PC-3 (cell line): Measurements from ENCODE around the gene TUFT1. TPM values are rescaled to one million over a fixed set of nuclear protein-coding genes. Genes with fewer than 3 reads are reported as not detected.

Experiments
- ATAC-seq: fragments of 200-7000 bp; cut with Tn5 transposase; 2 replicates; pipeline ENCODE4 v1.9.1; 2020; ENCODE audit warnings: mild to moderate bottlenecking, moderate library complexity
- BruUV-seq: library from RNA; stranded (reverse); fragments of 400-500 nt; replicated peaks from 2 replicates; lab custom pipeline; 2021; lab: Mats Ljungman, UMichigan
- CTCF ChIA-PET: fragments of 300-600 bp; sonication (Branson Sonifier 250); formaldehyde crosslinking; loops from one replicate; lab custom pipeline; 2022; ENCODE audit warnings: antibody characterized with exemption; lab: Charles Lee
- POLR2A ChIA-PET: fragments of 300-600 bp; sonication (Branson Sonifier 250); formaldehyde crosslinking; loops from one replicate; lab custom pipeline; 2022; ENCODE audit warnings: antibody characterized with exemption; ENCODE audit not compliant: unreplicated experiment; lab: Charles Lee
- DNase-seq: peaks from one replicate; pipeline ENCODE4 v3.0.0-alpha.2; 2015
- H2AFZ ChIP-seq: fragments of 300-600 bp; sonication (generic); 2 replicates; pipeline ENCODE4 v1.6.0; 2016; ENCODE audit warnings: antibody characterized with exemption, low read length
- H3F3A ChIP-seq: fragments of 300-600 bp; sonication (generic); one replicate; pipeline ENCODE4 v1.6.0; 2017; ENCODE audit warnings: antibody characterized with exemption, low read length, control low read depth, mild to moderate bottlenecking; ENCODE audit not compliant: unreplicated experiment
- H3K27ac ChIP-seq: fragments of 300-600 bp; sonication (generic); 2 replicates; pipeline ENCODE4 v1.5.1; 2016; ENCODE audit warnings: mild to moderate bottlenecking, low read length
- H3K27me3 ChIP-seq: fragments of 300-600 bp; sonication (generic); 2 replicates; pipeline ENCODE4 v1.6.1; 2016; ENCODE audit warnings: low read length, mixed read lengths
- H3K36me3 ChIP-seq: fragments of 300-600 bp; sonication (generic); 2 replicates; pipeline ENCODE4 v1.6.1; 2016; ENCODE audit warnings: low read depth, mixed run types, low read length, mixed read lengths
- H3K4me1 ChIP-seq: fragments of 300-600 bp; sonication (generic); 2 replicates; pipeline ENCODE4 v1.5.1; 2016; ENCODE audit warnings: low read length; ENCODE audit not compliant: insufficient read depth
- H3K4me2 ChIP-seq: fragments of 300-600 bp; sonication (generic); 2 replicates; pipeline ENCODE4 v1.6.0; 2016; ENCODE audit warnings: low read length
- H3K4me3 ChIP-seq: fragments of 300-600 bp; sonication (generic); 2 replicates; pipeline ENCODE4 v1.5.1; 2016; ENCODE audit warnings: mild to moderate bottlenecking, low read length, mixed read lengths
- H3K79me2 ChIP-seq: fragments of 300-600 bp; sonication (generic); 2 replicates; pipeline ENCODE4 v1.6.1; 2017; ENCODE audit warnings: low read length, mixed read lengths
- H3K9ac ChIP-seq: fragments of 300-600 bp; sonication (generic); 2 replicates; pipeline ENCODE4 v1.6.0; 2016; ENCODE audit warnings: mild to moderate bottlenecking, low read length
- H3K9me2 ChIP-seq: fragments of 300-600 bp; sonication (generic); replicated peaks from 2 replicates; pipeline ENCODE4 v1.6.1; 2016; ENCODE audit warnings: mixed run types, low read length, mixed read lengths
- H3K9me3 ChIP-seq: fragments of 300-600 bp; sonication (generic); 2 replicates; pipeline ENCODE4 v1.6.1; 2016; ENCODE audit warnings: low read length, mixed read lengths
- H4K20me1 ChIP-seq: fragments of 300-600 bp; sonication (generic); 2 replicates; pipeline ENCODE4 v1.6.1; 2016; ENCODE audit warnings: low read length, mixed read lengths
- EZH2 ChIP-seq: fragments of 300-600 bp; sonication (generic); IDR thresholded peaks from one replicate; pipeline ENCODE4 v1.6.1; 2017; ENCODE audit warnings: antibody characterized with exemption, mild to moderate bottlenecking, low read length; ENCODE audit not compliant: unreplicated experiment
- EZH2phosphoT487 ChIP-seq: fragments of 300-600 bp; sonication (generic); IDR thresholded peaks from 2 replicates; pipeline ENCODE4 v1.6.1; 2018; ENCODE audit warnings: mild to moderate bottlenecking, antibody characterized with exemption, low read length, borderline replicate concordance
- intact Hi-C: fragments of 100-400 bp; cut with micrococcal nuclease; formaldehyde crosslinking; loops from 2 replicates; pipeline ENCODE4 v1.9.0; 2023
- total RNA-seq: library from RNA; depleted of rRNA; stranded (reverse); fragments of >200 nt; gene quantifications from 2 replicates; pipeline ENCODE4 v1.2.3, GENCODE V29; 2014
- TF ChIP-seq, protein P1 (sequence below): fragments of 300-600 bp; sonication (generic); conservative IDR thresholded peaks from 2 replicates; pipeline ENCODE4 v1.5.1; 2017; ENCODE audit warnings: antibody characterized with exemption, low read depth, mild to moderate bottlenecking, low read length

Gene TUFT1
- total RNA-seq, 1 experiment from 2014 or later, result 33.9 TPM

DNA sequence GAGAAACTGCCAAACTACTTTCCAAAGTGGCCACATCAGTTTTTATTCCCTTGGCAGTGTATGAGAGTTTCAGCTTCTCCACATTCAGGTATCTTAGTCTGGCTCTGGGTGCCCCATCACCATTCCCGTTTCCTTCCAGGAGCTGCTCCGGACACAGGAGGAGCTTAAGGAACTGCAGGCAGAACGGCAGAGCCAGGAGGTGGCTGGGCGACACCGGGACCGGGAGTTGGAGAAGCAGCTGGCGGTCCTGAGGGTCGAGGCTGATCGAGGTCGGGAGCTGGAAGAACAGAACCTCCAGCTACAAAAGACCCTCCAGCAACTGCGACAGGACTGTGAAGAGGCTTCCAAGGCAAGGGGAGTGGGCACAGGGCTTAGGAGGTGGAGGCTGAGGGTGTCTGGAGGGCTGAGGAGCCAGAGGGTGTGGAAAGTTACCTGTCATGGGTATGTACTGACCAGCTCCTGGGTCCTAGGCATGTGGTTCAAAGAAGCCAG, 10.9 kb upstream of the TUFT1 start:
- no peaks in the 10 kb centered on the region for H4K20me1 ChIP-seq
- no TSS peak for BruUV-seq
- H2AFZ ChIP-seq, result no peak overlapping the region
- H3K9me3 ChIP-seq, result no peaks in the 10 kb centered on the region
- POLR2A ChIA-PET, result no interaction called here
- CTCF ChIA-PET, result no interaction called here
- H3F3A ChIP-seq, result no peaks in the 10 kb centered on the region
- H3K27ac ChIP-seq, result no peak overlapping the region
- no peak overlapping the region for H3K4me2 ChIP-seq
- H3K9ac ChIP-seq, result no peak overlapping the region
- no peak for DNase-seq
- H3K4me3 ChIP-seq, result no peak overlapping the region
- H3K4me1 ChIP-seq, result no peaks in the 10 kb centered on the region
- H3K79me2 ChIP-seq, result no peaks in the 10 kb centered on the region
- no peak for ATAC-seq
- no peaks in the 10 kb centered on the region for H3K27me3 ChIP-seq
- TF ChIP-seq, protein P1, sequence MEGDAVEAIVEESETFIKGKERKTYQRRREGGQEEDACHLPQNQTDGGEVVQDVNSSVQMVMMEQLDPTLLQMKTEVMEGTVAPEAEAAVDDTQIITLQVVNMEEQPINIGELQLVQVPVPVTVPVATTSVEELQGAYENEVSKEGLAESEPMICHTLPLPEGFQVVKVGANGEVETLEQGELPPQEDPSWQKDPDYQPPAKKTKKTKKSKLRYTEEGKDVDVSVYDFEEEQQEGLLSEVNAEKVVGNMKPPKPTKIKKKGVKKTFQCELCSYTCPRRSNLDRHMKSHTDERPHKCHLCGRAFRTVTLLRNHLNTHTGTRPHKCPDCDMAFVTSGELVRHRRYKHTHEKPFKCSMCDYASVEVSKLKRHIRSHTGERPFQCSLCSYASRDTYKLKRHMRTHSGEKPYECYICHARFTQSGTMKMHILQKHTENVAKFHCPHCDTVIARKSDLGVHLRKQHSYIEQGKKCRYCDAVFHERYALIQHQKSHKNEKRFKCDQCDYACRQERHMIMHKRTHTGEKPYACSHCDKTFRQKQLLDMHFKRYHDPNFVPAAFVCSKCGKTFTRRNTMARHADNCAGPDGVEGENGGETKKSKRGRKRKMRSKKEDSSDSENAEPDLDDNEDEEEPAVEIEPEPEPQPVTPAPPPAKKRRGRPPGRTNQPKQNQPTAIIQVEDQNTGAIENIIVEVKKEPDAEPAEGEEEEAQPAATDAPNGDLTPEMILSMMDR, result no peak
- TF ChIP-seq EZH2 (no peak), EZH2phosphoT487 (no peak)
- H3K36me3 ChIP-seq, result peaks cover 23% of the 10 kb centered on the region
- intact Hi-C loops, result no loop called here
- no peaks in the 10 kb centered on the region for H3K9me2 ChIP-seq

DNA sequence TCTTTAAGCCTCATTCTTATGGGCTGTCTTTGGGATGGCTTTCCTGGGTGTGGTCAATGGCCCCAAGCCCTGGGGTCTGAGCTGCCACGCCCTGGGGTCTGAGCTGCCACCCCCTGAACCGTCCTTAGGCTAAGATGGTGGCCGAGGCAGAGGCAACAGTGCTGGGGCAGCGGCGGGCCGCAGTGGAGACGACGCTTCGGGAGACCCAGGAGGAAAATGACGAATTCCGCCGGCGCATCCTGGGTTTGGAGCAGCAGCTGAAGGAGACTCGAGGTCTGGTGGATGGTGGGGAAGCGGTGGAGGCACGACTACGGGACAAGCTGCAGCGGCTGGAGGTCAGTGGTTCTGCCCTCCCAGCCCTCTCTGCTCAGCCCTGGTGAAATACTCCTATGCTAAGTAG, 10.3 kb upstream of the TUFT1 start:
- peaks cover 23% of the 10 kb centered on the region for H3K36me3 ChIP-seq
- intact Hi-C loops, result no loop called here
- H3K4me2 ChIP-seq, result no peak overlapping the region
- ChIA-PET POLR2A (no interaction called here), CTCF (no interaction called here)
- no peaks in the 10 kb centered on the region for H3F3A ChIP-seq
- H4K20me1 ChIP-seq, result no peaks in the 10 kb centered on the region
- no peaks in the 10 kb centered on the region for H3K9me3 ChIP-seq
- TF ChIP-seq EZH2, result no peak
- TF ChIP-seq, protein P1, result no peak
- TF ChIP-seq EZH2phosphoT487, result no peak
- H3K27ac ChIP-seq, result no peak overlapping the region
- no peaks in the 10 kb centered on the region for H3K27me3 ChIP-seq
- no peak overlapping the region for H3K4me3 ChIP-seq
- no peak overlapping the region for H2AFZ ChIP-seq
- no TSS peak for BruUV-seq
- DNase-seq, result no peak
- H3K9ac ChIP-seq, result no peak overlapping the region
- no peak for ATAC-seq
- no peaks in the 10 kb centered on the region for H3K79me2 ChIP-seq
- H3K9me2 ChIP-seq, result no peaks in the 10 kb centered on the region
- H3K4me1 ChIP-seq, result peaks cover under 1% of the 10 kb centered on the region; the same call in 1 of the 2 replicates

DNA sequence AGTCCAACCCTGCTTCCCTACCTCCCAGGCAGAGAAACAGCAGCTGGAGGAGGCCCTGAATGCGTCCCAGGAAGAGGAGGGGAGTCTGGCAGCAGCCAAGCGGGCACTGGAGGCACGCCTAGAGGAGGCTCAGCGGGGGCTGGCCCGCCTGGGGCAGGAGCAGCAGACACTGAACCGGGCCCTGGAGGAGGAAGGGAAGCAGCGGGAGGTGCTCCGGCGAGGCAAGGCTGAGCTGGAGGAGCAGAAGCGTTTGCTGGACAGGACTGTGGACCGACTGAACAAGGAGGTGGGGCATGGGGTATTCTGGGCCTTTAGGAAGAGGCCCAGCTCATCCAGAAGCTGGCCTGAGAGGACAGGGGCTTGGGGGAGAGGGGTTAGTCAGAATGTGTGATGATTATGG, 9.6 kb upstream of the TUFT1 start:
- H3K36me3 ChIP-seq, result peaks cover 28% of the 10 kb centered on the region
- no peaks in the 10 kb centered on the region for H3K9me2 ChIP-seq
- no peaks in the 10 kb centered on the region for H3K79me2 ChIP-seq
- no peak overlapping the region for H3K27ac ChIP-seq
- no TSS peak for BruUV-seq
- intact Hi-C loops, result no loop called here
- no peak overlapping the region for H3K9ac ChIP-seq
- CTCF ChIA-PET, result no interaction called here
- POLR2A ChIA-PET, result no interaction called here
- no peaks in the 10 kb centered on the region for H3F3A ChIP-seq
- TF ChIP-seq EZH2 (no peak), EZH2phosphoT487 (no peak)
- TF ChIP-seq, protein P1, result no peak
- H3K4me2 ChIP-seq, result no peak overlapping the region
- H3K4me1 ChIP-seq, result peaks cover 7% of the 10 kb centered on the region
- H2AFZ ChIP-seq, result no peak overlapping the region
- DNase-seq (no peak), ATAC-seq (no peak)
- H3K4me3 ChIP-seq, result no peak overlapping the region
- H4K20me1 ChIP-seq, result no peaks in the 10 kb centered on the region
- H3K9me3 ChIP-seq, result no peaks in the 10 kb centered on the region
- H3K27me3 ChIP-seq, result no peaks in the 10 kb centered on the region
